GM23338 (cell line): ENCODE measurements around the gene MYO1F.

ENCODE experiments used
- CREB1 ChIP-seq: fragments of 250-450 bp; sonication (Bioruptor Pico); IDR thresholded peaks from 2 replicates; pipeline ENCODE4 v1.5.0; 2020; ENCODE audit warnings: low read depth, mild to moderate bottlenecking, moderate library complexity
- ETS1 ChIP-seq: IDR thresholded peaks from 2 replicates; pipeline ENCODE4 v1.6.1; 2016; ENCODE audit warnings: antibody characterized with exemption
- EZH2 ChIP-seq: fragments of 200-600 bp; sonication (generic); IDR thresholded peaks from one replicate; pipeline ENCODE4 v1.8.0; 2017; ENCODE audit warnings: antibody characterized with exemption, mild to moderate bottlenecking, low read depth; ENCODE audit not compliant: unreplicated experiment
- EZH2phosphoT487 ChIP-seq: fragments of 200-600 bp; sonication (generic); IDR thresholded peaks from one replicate; pipeline ENCODE4 v1.8.1; 2018; ENCODE audit warnings: antibody characterized with exemption; ENCODE audit not compliant: unreplicated experiment
- JUNB ChIP-seq: IDR thresholded peaks from one replicate; pipeline ENCODE4 v1.6.1; 2016; ENCODE audit warnings: antibody characterized with exemption; ENCODE audit not compliant: unreplicated experiment
- POLR2AphosphoS5 ChIP-seq: IDR thresholded peaks from 2 replicates; pipeline ENCODE4 v1.6.1; 2016; ENCODE audit warnings: antibody characterized with exemption, low read depth
- TF ChIP-seq, protein P1 (sequence below), 2 experiments: fragments of 200-600 bp in 1 of 2; sonication (generic) in 1 of 2; conservative IDR thresholded peaks; 2 replicates each; pipeline versions ENCODE4 v1.5.1 to v1.6.1; 2016 to 2017; ENCODE audit warnings: antibody characterized with exemption in 2 of 2, low read depth in 2 of 2, mild to moderate bottlenecking in 2 of 2, moderate library complexity in 1 of 2
- TF ChIP-seq, protein P2 (sequence below): IDR thresholded peaks from one replicate; pipeline ENCODE4 v1.6.1; 2018; ENCODE audit warnings: antibody characterized with exemption; ENCODE audit not compliant: unreplicated experiment

GRCh38 chr19:8566855-8567254 is 10.4 kb downstream of the MYO1F start:
- TF ChIP-seq, protein P1, sequence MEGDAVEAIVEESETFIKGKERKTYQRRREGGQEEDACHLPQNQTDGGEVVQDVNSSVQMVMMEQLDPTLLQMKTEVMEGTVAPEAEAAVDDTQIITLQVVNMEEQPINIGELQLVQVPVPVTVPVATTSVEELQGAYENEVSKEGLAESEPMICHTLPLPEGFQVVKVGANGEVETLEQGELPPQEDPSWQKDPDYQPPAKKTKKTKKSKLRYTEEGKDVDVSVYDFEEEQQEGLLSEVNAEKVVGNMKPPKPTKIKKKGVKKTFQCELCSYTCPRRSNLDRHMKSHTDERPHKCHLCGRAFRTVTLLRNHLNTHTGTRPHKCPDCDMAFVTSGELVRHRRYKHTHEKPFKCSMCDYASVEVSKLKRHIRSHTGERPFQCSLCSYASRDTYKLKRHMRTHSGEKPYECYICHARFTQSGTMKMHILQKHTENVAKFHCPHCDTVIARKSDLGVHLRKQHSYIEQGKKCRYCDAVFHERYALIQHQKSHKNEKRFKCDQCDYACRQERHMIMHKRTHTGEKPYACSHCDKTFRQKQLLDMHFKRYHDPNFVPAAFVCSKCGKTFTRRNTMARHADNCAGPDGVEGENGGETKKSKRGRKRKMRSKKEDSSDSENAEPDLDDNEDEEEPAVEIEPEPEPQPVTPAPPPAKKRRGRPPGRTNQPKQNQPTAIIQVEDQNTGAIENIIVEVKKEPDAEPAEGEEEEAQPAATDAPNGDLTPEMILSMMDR (conservative IDR thresholded peaks at IDR 0.05; ENCODE audit: low read depth in 2 of 2) = no peak
- TF ChIP-seq EZH2phosphoT487 = no peak
- TF ChIP-seq, protein P2, sequence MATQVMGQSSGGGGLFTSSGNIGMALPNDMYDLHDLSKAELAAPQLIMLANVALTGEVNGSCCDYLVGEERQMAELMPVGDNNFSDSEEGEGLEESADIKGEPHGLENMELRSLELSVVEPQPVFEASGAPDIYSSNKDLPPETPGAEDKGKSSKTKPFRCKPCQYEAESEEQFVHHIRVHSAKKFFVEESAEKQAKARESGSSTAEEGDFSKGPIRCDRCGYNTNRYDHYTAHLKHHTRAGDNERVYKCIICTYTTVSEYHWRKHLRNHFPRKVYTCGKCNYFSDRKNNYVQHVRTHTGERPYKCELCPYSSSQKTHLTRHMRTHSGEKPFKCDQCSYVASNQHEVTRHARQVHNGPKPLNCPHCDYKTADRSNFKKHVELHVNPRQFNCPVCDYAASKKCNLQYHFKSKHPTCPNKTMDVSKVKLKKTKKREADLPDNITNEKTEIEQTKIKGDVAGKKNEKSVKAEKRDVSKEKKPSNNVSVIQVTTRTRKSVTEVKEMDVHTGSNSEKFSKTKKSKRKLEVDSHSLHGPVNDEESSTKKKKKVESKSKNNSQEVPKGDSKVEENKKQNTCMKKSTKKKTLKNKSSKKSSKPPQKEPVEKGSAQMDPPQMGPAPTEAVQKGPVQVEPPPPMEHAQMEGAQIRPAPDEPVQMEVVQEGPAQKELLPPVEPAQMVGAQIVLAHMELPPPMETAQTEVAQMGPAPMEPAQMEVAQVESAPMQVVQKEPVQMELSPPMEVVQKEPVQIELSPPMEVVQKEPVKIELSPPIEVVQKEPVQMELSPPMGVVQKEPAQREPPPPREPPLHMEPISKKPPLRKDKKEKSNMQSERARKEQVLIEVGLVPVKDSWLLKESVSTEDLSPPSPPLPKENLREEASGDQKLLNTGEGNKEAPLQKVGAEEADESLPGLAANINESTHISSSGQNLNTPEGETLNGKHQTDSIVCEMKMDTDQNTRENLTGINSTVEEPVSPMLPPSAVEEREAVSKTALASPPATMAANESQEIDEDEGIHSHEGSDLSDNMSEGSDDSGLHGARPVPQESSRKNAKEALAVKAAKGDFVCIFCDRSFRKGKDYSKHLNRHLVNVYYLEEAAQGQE = no peak
- no peak for TF ChIP-seq EZH2
- no peak for TF ChIP-seq POLR2AphosphoS5
- TF ChIP-seq JUNB = no peak
- no peak for TF ChIP-seq CREB1 (CRISPR knock-in tag)
- no peak for TF ChIP-seq ETS1
